CD14-positive monocyte (primary cell): Measurements from ENCODE around the gene HRH2. TPM values are rescaled to one million over a fixed set of nuclear protein-coding genes. Genes with fewer than 3 reads are reported as not detected.

Experiments
- DNase-seq, 3 donors: peaks; one replicate each; pipeline ENCODE4 v3.0.0-alpha.2; 2011 to 2022
- H2AFZ ChIP-seq: 2 replicates; pipeline ENCODE4 v1.6.0; 2012; ENCODE audit warnings: mild to moderate bottlenecking, low read depth, low read length, inconsistent platforms; ENCODE audit not compliant: insufficient read depth, poor library complexity, severe bottlenecking
- H3K27ac ChIP-seq, 2 donors: 1 replicate in 1 of 2; 2 replicates in 1 of 2; pipeline ENCODE4 v1.5.1; 2012 to 2013; ENCODE audit warnings: low read length in 2 of 2, control low read depth in 1 of 2, inconsistent platforms in 1 of 2, low read depth in 1 of 2, mild to moderate bottlenecking in 1 of 2
- H3K27me3 ChIP-seq, 2 donors: one replicate each; pipeline versions ENCODE4 v1.6.0 to v1.6.1; 2011 to 2013; ENCODE audit warnings: low read length in 2 of 2; ENCODE audit not compliant: control insufficient read depth in 2 of 2, insufficient read depth in 2 of 2
- H3K36me3 ChIP-seq, 2 donors: replicated peaks in 1 of 2; 1 replicate in 1 of 2; 2 replicates in 1 of 2; pipeline versions ENCODE4 v1.5.1 to v1.6.1; 2012 to 2013; ENCODE audit warnings: low read length in 2 of 2, control low read depth in 1 of 2, inconsistent platforms in 1 of 2, mild to moderate bottlenecking in 1 of 2; ENCODE audit not compliant: insufficient read depth in 2 of 2, control insufficient read depth in 1 of 2
- H3K4me1 ChIP-seq, 2 donors: 1 replicate in 1 of 2; 2 replicates in 1 of 2; pipeline versions ENCODE4 v1.5.1 to v1.6.1; 2012 to 2013; ENCODE audit warnings: low read length in 2 of 2, control low read depth in 1 of 2, inconsistent platforms in 1 of 2, mild to moderate bottlenecking in 1 of 2, moderate library complexity in 1 of 2; ENCODE audit not compliant: insufficient read depth in 2 of 2, control insufficient read depth in 1 of 2
- H3K4me2 ChIP-seq: replicated peaks from 2 replicates; pipeline ENCODE3; 2012; ENCODE audit warnings: low read length, moderate library complexity, mild to moderate bottlenecking; ENCODE audit not compliant: poor library complexity, severe bottlenecking; ENCODE audit errors: extremely low read depth
- H3K4me3 ChIP-seq, 3 experiments: fragments of 200-600 bp in 1 of 3; sonication (generic) in 1 of 3; replicated peaks in 1 of 3; 1 replicate in 2 of 3; 2 replicates in 1 of 3; pipeline ENCODE4 v1.5.1; 2011 to 2013; ENCODE audit warnings: low read length in 3 of 3, mild to moderate bottlenecking in 3 of 3, control low read depth in 2 of 3, low read depth in 2 of 3, inconsistent platforms in 1 of 3, moderate library complexity in 1 of 3
- H3K79me2 ChIP-seq: 2 replicates; pipeline ENCODE4 v1.6.0; 2012; ENCODE audit warnings: mild to moderate bottlenecking, control low read depth, inconsistent platforms, low read length, moderate library complexity; ENCODE audit not compliant: insufficient read depth
- H3K9ac ChIP-seq: 2 replicates; pipeline ENCODE4 v1.6.0; 2017; ENCODE audit warnings: low read length, mild to moderate bottlenecking; ENCODE audit not compliant: insufficient read depth, poor library complexity, severe bottlenecking
- H3K9me3 ChIP-seq, 2 donors: replicated peaks in 1 of 2; 1 replicate in 1 of 2; 2 replicates in 1 of 2; pipeline versions ENCODE4 v1.5.1 to v1.6.1; 2012 to 2013; ENCODE audit warnings: low read length in 2 of 2, control low read depth in 1 of 2; ENCODE audit not compliant: control insufficient read depth in 1 of 2, insufficient read depth in 1 of 2
- H4K20me1 ChIP-seq: 2 replicates; pipeline ENCODE4 v1.6.0; 2012; ENCODE audit warnings: mild to moderate bottlenecking, low read length, control low read depth, moderate library complexity; ENCODE audit not compliant: insufficient read depth
- H3K27ac Mint-ChIP-seq, 7 donors: one replicate each; pipeline ENCODE4 v1.8.0; 2020; ENCODE audit warnings: mild to moderate bottlenecking in 7 of 7, mixed read lengths in 7 of 7, moderate library complexity in 6 of 7, inconsistent platforms in 2 of 7
- H3K27me3 Mint-ChIP-seq, 3 donors: one replicate each; pipeline ENCODE4 v1.8.0; 2021 to 2022; ENCODE audit warnings: low read depth in 3 of 3, mild to moderate bottlenecking in 3 of 3, mixed read lengths in 3 of 3, moderate library complexity in 3 of 3, inconsistent platforms in 1 of 3
- H3K36me3 Mint-ChIP-seq, 2 donors: one replicate each; pipeline ENCODE4 v1.8.0; 2020; ENCODE audit warnings: mixed read lengths in 2 of 2, inconsistent platforms in 1 of 2, mild to moderate bottlenecking in 1 of 2
- H3K4me1 Mint-ChIP-seq: one replicate; pipeline ENCODE4 v1.8.0; 2020; ENCODE audit warnings: mild to moderate bottlenecking, mixed read lengths
- H3K4me3 Mint-ChIP-seq, 2 donors: one replicate each; pipeline ENCODE4 v1.8.0; 2020; ENCODE audit warnings: mild to moderate bottlenecking in 2 of 2, mixed read lengths in 2 of 2, moderate library complexity in 1 of 2
- H3K9me3 Mint-ChIP-seq, 7 donors: one replicate each; pipeline ENCODE4 v1.8.0; 2020 to 2022; ENCODE audit warnings: mixed read lengths in 7 of 7, mild to moderate bottlenecking in 6 of 7, moderate library complexity in 6 of 7, inconsistent platforms in 2 of 7
- CTCF ChIP-seq: fragments of 200-600 bp; IDR thresholded peaks from one replicate; pipeline ENCODE4 v1.8.0; 2022; ENCODE audit warnings: antibody characterized with exemption, mild to moderate bottlenecking
- WGBS: methylation state at CpG from one replicate; pipeline ENCODE4 v1.1.5; 2013; ENCODE audit warnings: missing lambda C conversion rate; ENCODE audit not compliant: insufficient coverage; 5-methylcytosine and 5-hydroxymethylcytosine counted together
- intact Hi-C, 2 donors: fragments of 100-400 bp; cut with micrococcal nuclease; formaldehyde crosslinking; loops; one replicate each; pipeline versions ENCODE4 v1.15.0 to v1.15.1; 2023
- polyA plus RNA-seq, 3 donors: library from polyadenylated mRNA; depleted of rRNA in 1 of 3; unstranded in 2 of 3; stranded (reverse) in 1 of 3; fragments of 300-500 nt in 2 of 3; fragments of >200 nt in 1 of 3; fragmentation: Illumina TruSeq in 2 of 3; gene quantifications; 1 replicate in 2 of 3; 2 replicates in 1 of 3; pipeline ENCODE4 v1.2.3, GENCODE V29; 2012 to 2021

Gene HRH2
- polyA plus RNA-seq, 3 donors: 10.6 to 71.7 (median 25.5) TPM

- H3K36me3 Mint-ChIP-seq: no peaks in the 10 kb centered on the region
- Histone ChIP-seq H3K79me2 (no peaks in the 10 kb centered on the region), H3K4me2 (no peak overlapping the region), H3K27ac (no peak overlapping the region), H3K9ac (no peak overlapping the region), H3K4me1 (peaks cover 0 to 4% of the 10 kb centered on the region in 2 donors), H2AFZ (no peak overlapping the region), H4K20me1 (no peaks in the 10 kb centered on the region), H3K9me3 (peaks cover 0 to 4% of the 10 kb centered on the region in 2 donors), H3K4me3 (no peak overlapping the region), H3K36me3 (no peaks in the 10 kb centered on the region), H3K27me3 (peaks cover 0 to 11% of the 10 kb centered on the region in 2 donors)
- H3K9me3 Mint-ChIP-seq: peaks cover 0 to 7% (median 0%) of the 10 kb centered on the region in 7 donors
- no peak for DNase-seq
- peaks cover 4% of the 10 kb centered on the region for H3K4me1 Mint-ChIP-seq
- H3K27ac Mint-ChIP-seq: no peak overlapping the region
- TF ChIP-seq CTCF: no peak
- WGBS: 67% methylated on average over 6 of the region's 15 CpGs
- intact Hi-C loops: loop anchor here in 1 of 2 donors (10.0 kb wide), 1 partner anchor 150 kb away; the partner anchor contains the start of gene CPLX2
- H3K27me3 Mint-ChIP-seq: peaks cover 15 to 23% (median 15%) of the 10 kb centered on the region in 3 donors
- H3K4me3 Mint-ChIP-seq: no peak overlapping the region
These were observed 66.7 kb downstream of the HRH2 start for GRCh38 chr5:175724314-175725275.

- H3K4me3 Mint-ChIP-seq: no peak overlapping the region
- H3K9me3 Mint-ChIP-seq: peaks cover 0 to 7% (median 0%) of the 10 kb centered on the region in 7 donors
- Histone ChIP-seq H3K9me3 (peaks cover 0 to 4% of the 10 kb centered on the region in 2 donors), H3K27ac (no peak overlapping the region), H2AFZ (no peak overlapping the region), H4K20me1 (no peaks in the 10 kb centered on the region), H3K27me3 (peaks cover 0 to 12% of the 10 kb centered on the region in 2 donors), H3K9ac (no peak overlapping the region), H3K79me2 (no peaks in the 10 kb centered on the region), H3K36me3 (no peaks in the 10 kb centered on the region), H3K4me3 (no peak overlapping the region), H3K4me2 (no peak overlapping the region), H3K4me1 (peaks cover 0 to 5% of the 10 kb centered on the region in 2 donors)
- peaks cover 6% of the 10 kb centered on the region for H3K4me1 Mint-ChIP-seq
- WGBS: 90% methylated on average over 12 of the region's 12 CpGs
- no peak for TF ChIP-seq CTCF
- H3K27me3 Mint-ChIP-seq: peaks cover 26 to 38% (median 28%) of the 10 kb centered on the region in 3 donors
- H3K36me3 Mint-ChIP-seq: no peaks in the 10 kb centered on the region
- DNase-seq: no peak
- no peak overlapping the region for H3K27ac Mint-ChIP-seq
- intact Hi-C loops: loop anchor here in 1 of 2 donors (10.0 kb wide), 1 partner anchor 146 kb away; the partner anchor contains the start of gene CPLX2
These were observed 70.4 kb downstream of the HRH2 start for GRCh38 chr5:175728316-175728715.
